Thyroid gland (tissue), 4 donors: ENCODE measurements around the gene ACAA1.

Source experiments
- POLR2A ChIP-seq, 2 donors: fragments of 450-650 bp; IDR thresholded peaks; one replicate each; pipeline ENCODE4 v1.6.1; 2017; ENCODE audit warnings: antibody characterized with exemption in 2 of 2, mild to moderate bottlenecking in 2 of 2, moderate library complexity in 1 of 2
- TF ChIP-seq, protein P1 (sequence below), 6 experiments: fragments of 200-600 bp in 3 of 6; fragments of 450-650 bp in 3 of 6; sonication (generic) in 3 of 6; IDR thresholded peaks; one replicate each; pipeline ENCODE4 v1.5.1; 2016 to 2019; ENCODE audit warnings: antibody characterized with exemption in 6 of 6, mild to moderate bottlenecking in 2 of 6, inconsistent platforms in 1 of 6, moderate library complexity in 1 of 6

DNA sequence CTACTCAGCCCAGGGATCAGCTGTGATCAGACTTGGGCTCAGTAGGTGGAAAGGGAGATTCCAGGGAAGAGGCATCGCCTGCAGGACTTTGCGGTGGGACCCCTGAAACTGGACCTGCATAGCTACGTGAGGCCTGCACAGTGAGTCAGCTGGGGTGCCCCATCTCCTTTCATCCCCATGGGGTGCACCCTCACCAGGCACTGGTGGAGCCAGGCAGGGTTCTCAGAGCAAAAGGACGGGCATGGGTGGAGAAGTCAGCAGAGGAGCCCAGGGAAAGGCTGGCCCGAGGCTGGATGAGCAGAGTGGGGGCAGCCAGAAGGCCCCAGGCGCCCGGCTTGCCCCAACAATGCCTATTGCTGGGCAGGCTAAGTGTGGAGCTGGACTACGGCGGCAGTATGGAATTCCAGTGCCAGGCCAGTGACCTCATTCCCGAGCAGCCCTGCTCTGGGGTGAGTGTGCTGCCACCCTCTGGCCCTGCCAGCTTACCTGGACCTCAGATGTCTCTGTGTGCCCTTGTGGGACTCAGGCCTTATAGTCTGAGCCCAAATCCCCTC is 19.7 kb downstream of the ACAA1 start:
- TF ChIP-seq, protein P1, sequence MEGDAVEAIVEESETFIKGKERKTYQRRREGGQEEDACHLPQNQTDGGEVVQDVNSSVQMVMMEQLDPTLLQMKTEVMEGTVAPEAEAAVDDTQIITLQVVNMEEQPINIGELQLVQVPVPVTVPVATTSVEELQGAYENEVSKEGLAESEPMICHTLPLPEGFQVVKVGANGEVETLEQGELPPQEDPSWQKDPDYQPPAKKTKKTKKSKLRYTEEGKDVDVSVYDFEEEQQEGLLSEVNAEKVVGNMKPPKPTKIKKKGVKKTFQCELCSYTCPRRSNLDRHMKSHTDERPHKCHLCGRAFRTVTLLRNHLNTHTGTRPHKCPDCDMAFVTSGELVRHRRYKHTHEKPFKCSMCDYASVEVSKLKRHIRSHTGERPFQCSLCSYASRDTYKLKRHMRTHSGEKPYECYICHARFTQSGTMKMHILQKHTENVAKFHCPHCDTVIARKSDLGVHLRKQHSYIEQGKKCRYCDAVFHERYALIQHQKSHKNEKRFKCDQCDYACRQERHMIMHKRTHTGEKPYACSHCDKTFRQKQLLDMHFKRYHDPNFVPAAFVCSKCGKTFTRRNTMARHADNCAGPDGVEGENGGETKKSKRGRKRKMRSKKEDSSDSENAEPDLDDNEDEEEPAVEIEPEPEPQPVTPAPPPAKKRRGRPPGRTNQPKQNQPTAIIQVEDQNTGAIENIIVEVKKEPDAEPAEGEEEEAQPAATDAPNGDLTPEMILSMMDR (IDR thresholded peaks at IDR 0.05) = no peak
- no peak for TF ChIP-seq POLR2A (IDR thresholded peaks at IDR 0.05)
